GM12878 (cell line): Measurements from ENCODE around the gene VPS18.

Experiments used
- ATF2 ChIP-seq: IDR thresholded peaks from 2 replicates; pipeline ENCODE4 v1.6.1; 2012; ENCODE audit warnings: low read length, inconsistent platforms
- BHLHE40 ChIP-seq, 2 experiments: fragments of 450-650 bp in 1 of 2; IDR thresholded peaks; 2 replicates each; pipeline ENCODE4 v1.6.1; 2011 to 2017; ENCODE audit warnings: low read depth in 2 of 2, borderline replicate concordance in 1 of 2, improper control_type of control experiment in 1 of 2, low read length in 1 of 2, mild to moderate bottlenecking in 1 of 2
- CEBPB ChIP-seq, 2 experiments: fragments of 150-350 bp in 1 of 2; IDR thresholded peaks; 2 replicates each; pipeline ENCODE4 v1.6.1; 2012 to 2014; ENCODE audit warnings: low read depth in 2 of 2, low read length in 2 of 2, borderline replicate concordance in 1 of 2, inconsistent platforms in 1 of 2
- CHD4 ChIP-seq: fragments of 200-600 bp; sonication (generic); IDR thresholded peaks from 2 replicates; pipeline ENCODE4 v1.6.1; 2016; ENCODE audit warnings: mild to moderate bottlenecking
- NFIC ChIP-seq: IDR thresholded peaks from 2 replicates; pipeline ENCODE4 v1.6.1; 2012; ENCODE audit warnings: low read depth, mild to moderate bottlenecking, inconsistent platforms, low read length, moderate library complexity
- POLR2AphosphoS5 ChIP-seq: IDR thresholded peaks from 2 replicates; pipeline ENCODE4 v1.6.1; 2011; ENCODE audit warnings: mild to moderate bottlenecking, low read length, inconsistent platforms
- TBL1XR1 ChIP-seq: IDR thresholded peaks from 2 replicates; pipeline ENCODE4 v1.6.1; 2012; ENCODE audit warnings: low read depth, low read length, improper control_type of control experiment
- ZBTB11 ChIP-seq: fragments of 450-650 bp; formaldehyde crosslinking; IDR thresholded peaks from 2 replicates; pipeline ENCODE4 v1.5.0; 2022; ENCODE audit warnings: mild to moderate bottlenecking, missing genetic modification characterization

- TF ChIP-seq TBL1XR1 = no peak
- TF ChIP-seq BHLHE40 (IDR thresholded peaks at IDR 0.05; ENCODE audit: borderline replicate concordance in 1 of 2, low read depth in 2 of 2, low read length in 1 of 2) = no peak
- no peak for TF ChIP-seq CEBPB (IDR thresholded peaks at IDR 0.05; ENCODE audit: borderline replicate concordance in 1 of 2, low read depth in 2 of 2, low read length in 2 of 2)
- TF ChIP-seq ZBTB11 (CRISPR knock-in tag) = no peak
- no peak for TF ChIP-seq CHD4
- TF ChIP-seq NFIC = no peak
- no peak for TF ChIP-seq POLR2AphosphoS5
- no peak for TF ChIP-seq ATF2
Measured at GRCh38 chr15:40918146-40918798, 24.0 kb downstream of the VPS18 start.
